Thyroid gland (tissue), 4 donors: ENCODE data around the gene RRAD. TPM values are rescaled to one million over a fixed set of nuclear protein-coding genes. Genes with fewer than 3 reads are reported as not detected.

Source experiments
- DNase-seq, 2 donors: peaks; one replicate each; pipeline ENCODE4 v3.0.0-alpha.2; 2019
- H3K27ac ChIP-seq, 3 donors: fragments of 200-600 bp; sonication (generic); 1 replicate in 2 of 3; 2 replicates in 1 of 3; pipeline ENCODE4 v1.5.1; 2016 to 2019; ENCODE audit warnings: mild to moderate bottlenecking in 1 of 3, moderate library complexity in 1 of 3
- H3K27me3 ChIP-seq: fragments of 200-600 bp; sonication (generic); one replicate; pipeline ENCODE4 v1.5.1; 2019
- H3K36me3 ChIP-seq, 2 donors: fragments of 200-600 bp; sonication (generic); one replicate each; pipeline ENCODE4 v1.5.1; 2016 to 2019
- H3K4me1 ChIP-seq, 2 donors: fragments of 200-600 bp; sonication (generic); one replicate each; pipeline ENCODE4 v1.5.1; 2017 to 2019
- H3K4me3 ChIP-seq, 3 donors: fragments of 200-600 bp; sonication (generic); replicated peaks in 1 of 3; 1 replicate in 2 of 3; 2 replicates in 1 of 3; pipeline ENCODE4 v1.5.1; 2016; ENCODE audit warnings: mild to moderate bottlenecking in 1 of 3
- H3K9me3 ChIP-seq: fragments of 200-600 bp; sonication (generic); one replicate; pipeline ENCODE4 v1.5.1; 2017
- POLR2A ChIP-seq, 2 donors: fragments of 450-650 bp; IDR thresholded peaks; one replicate each; pipeline ENCODE4 v1.6.1; 2017; ENCODE audit warnings: antibody characterized with exemption in 2 of 2, mild to moderate bottlenecking in 2 of 2, moderate library complexity in 1 of 2
- WGBS, 2 donors: methylation state at CpG; one replicate each; pipeline ENCODE4 v1.1.5; 2017; 5-methylcytosine and 5-hydroxymethylcytosine counted together
- intact Hi-C: fragments of 100-400 bp; cut with DNase I; formaldehyde crosslinking; loops from one replicate; pipeline ENCODE4 v1.15.1; 2023
- total RNA-seq, 4 donors: library from RNA; depleted of rRNA; stranded (reverse); fragments of >200 nt; gene quantifications; one replicate each; pipeline ENCODE4 v1.2.3, GENCODE V29; 2016
- TF ChIP-seq, protein P1 (sequence below), 6 experiments: fragments of 200-600 bp in 3 of 6; fragments of 450-650 bp in 3 of 6; sonication (generic) in 3 of 6; IDR thresholded peaks; one replicate each; pipeline ENCODE4 v1.5.1; 2016 to 2019; ENCODE audit warnings: antibody characterized with exemption in 6 of 6, mild to moderate bottlenecking in 2 of 6, inconsistent platforms in 1 of 6, moderate library complexity in 1 of 6

Gene RRAD
- total RNA-seq, 4 donors from 2014 or later: 6.1 to 15.6 (median 10.9) TPM

DNA sequence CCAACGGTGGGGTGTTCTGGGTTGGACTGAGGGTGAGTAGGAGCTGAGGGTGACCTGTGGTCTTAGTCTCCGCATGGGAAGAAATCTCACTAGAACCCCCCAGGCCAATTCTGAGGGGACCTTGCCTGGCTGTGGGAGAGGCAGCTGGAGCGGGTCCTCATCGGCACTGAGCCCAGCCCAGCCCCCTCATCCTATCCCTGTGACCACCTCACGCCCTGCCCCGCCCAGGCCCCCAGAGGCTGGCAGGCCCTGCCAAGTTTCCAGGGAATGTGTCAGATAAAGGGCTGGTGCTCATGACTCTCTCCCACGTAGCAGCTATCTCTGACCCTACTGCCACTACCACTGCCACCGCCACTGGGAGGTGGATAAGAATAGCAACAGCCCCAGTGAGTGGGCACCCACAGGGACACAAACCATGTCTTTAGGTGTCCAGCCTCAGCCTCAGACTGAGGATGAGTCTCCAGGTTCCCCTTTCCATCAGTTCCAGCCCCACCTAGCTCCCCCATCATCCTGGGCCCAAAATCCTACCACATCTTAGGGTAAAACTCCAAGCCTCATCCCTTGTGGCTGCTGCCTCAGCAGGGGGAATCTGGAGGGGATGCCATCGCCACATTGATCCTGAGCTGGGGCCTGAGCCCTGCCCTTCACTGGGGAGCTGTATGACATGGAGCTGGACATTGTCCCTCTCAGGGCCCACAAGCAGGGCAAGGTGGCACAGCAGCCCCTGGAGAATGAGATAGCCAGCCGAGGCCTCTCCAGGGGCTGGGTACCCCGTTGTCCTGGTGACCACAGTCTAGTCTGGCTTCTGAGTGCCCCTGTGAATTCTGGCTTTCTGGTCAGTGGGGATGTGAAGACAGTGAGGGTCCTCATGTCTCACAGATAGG is 21.5 kb downstream of the RRAD start:
- TF ChIP-seq POLR2A (IDR thresholded peaks at IDR 0.05): no peak
- TF ChIP-seq, protein P1, sequence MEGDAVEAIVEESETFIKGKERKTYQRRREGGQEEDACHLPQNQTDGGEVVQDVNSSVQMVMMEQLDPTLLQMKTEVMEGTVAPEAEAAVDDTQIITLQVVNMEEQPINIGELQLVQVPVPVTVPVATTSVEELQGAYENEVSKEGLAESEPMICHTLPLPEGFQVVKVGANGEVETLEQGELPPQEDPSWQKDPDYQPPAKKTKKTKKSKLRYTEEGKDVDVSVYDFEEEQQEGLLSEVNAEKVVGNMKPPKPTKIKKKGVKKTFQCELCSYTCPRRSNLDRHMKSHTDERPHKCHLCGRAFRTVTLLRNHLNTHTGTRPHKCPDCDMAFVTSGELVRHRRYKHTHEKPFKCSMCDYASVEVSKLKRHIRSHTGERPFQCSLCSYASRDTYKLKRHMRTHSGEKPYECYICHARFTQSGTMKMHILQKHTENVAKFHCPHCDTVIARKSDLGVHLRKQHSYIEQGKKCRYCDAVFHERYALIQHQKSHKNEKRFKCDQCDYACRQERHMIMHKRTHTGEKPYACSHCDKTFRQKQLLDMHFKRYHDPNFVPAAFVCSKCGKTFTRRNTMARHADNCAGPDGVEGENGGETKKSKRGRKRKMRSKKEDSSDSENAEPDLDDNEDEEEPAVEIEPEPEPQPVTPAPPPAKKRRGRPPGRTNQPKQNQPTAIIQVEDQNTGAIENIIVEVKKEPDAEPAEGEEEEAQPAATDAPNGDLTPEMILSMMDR (IDR thresholded peaks at IDR 0.05): no peak
- Histone ChIP-seq H3K27me3 (no peaks in the 10 kb centered on the region), H3K36me3 (no peaks in the 10 kb centered on the region), H3K4me1 (peaks cover 62 to 75% of the 10 kb centered on the region in 2 donors), H3K27ac (peak overlapping the region; percentile 67 to 98 (median 89)), H3K4me3 (no peak overlapping the region), H3K9me3 (no peaks in the 10 kb centered on the region)
- 79 to 87% methylated on average over 9 to 10 of the region's 11 CpGs for WGBS, 2 donors
- DNase-seq: no peak
- intact Hi-C loops: no loop called here

DNA sequence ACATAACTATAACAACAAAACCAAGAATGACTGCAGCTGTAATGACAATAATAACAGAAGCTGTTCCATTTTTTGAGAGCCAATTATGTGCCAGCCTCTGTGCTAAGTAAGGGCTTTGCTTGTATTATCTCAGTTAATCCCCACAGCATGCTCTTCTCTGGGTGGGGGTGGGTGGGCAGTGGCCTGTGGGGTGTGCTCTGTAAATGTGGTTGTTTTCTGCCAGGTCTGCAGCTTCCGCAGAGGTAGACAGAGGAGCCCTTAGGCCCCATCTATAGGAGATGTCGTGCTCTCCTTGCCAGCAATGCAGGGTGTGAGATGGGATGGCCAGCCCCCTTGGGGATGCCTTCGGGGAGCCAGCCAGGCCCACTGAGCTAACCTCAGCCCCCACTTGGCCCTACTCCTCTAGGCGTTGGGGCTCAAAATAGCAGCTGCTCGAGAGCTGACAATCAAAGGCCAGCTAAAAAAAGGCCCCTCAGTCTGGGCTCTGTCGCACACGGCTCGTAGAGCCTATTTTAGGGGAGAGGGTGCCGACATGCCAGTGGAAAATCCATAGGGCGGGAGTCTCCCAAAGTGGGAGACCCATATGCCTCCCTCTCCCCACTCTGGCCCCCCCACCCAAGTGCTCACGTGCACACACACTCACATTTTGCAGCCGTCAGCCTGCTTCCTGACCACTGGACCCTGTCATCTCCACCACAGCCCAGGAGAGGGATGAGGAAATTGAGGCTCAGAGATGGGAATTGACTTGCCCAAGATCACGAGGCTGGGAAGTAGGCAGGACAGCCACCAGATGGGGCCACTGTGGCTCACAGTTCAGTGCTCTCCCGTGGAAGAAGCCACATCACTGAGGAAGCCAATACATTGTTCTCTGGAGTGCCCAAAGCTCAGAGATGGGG is 22.4 kb downstream of the RRAD start:
- H3K4me1 ChIP-seq: peaks cover 69 to 84% of the 10 kb centered on the region in 2 donors
- no peak for DNase-seq
- H3K36me3 ChIP-seq: no peaks in the 10 kb centered on the region
- no peaks in the 10 kb centered on the region for H3K9me3 ChIP-seq
- peak overlapping the region; percentile 89 to 98 (median 96) for H3K27ac ChIP-seq
- intact Hi-C loops: no loop called here
- TF ChIP-seq POLR2A (IDR thresholded peaks at IDR 0.05): no peak
- TF ChIP-seq, protein P1 (IDR thresholded peaks at IDR 0.05): no peak
- no peaks in the 10 kb centered on the region for H3K27me3 ChIP-seq
- 74% methylated on average over 14 of the region's 14 CpGs for WGBS, 2 donors
- no peak overlapping the region for H3K4me3 ChIP-seq

DNA sequence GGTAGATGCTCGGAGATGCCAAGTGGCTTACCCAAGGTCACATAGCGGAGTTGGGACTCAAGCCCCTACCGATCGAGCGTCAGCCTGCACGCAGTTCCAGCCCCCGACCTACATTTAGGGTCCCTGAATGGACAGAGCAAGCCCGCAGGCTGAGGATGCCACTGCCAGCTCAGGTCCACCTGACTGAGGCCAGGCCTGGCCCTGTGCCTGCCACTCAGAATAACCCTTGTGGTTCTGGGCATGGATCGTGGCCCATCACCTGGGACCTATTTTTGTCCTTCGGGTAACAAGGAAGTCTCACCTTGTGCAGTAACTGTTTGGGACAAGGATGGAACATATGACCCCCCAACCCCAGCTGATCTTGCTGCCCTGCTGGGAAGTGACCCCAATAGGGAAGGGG is 23.7 kb downstream of the RRAD start:
- no peaks in the 10 kb centered on the region for H3K27me3 ChIP-seq

DNA sequence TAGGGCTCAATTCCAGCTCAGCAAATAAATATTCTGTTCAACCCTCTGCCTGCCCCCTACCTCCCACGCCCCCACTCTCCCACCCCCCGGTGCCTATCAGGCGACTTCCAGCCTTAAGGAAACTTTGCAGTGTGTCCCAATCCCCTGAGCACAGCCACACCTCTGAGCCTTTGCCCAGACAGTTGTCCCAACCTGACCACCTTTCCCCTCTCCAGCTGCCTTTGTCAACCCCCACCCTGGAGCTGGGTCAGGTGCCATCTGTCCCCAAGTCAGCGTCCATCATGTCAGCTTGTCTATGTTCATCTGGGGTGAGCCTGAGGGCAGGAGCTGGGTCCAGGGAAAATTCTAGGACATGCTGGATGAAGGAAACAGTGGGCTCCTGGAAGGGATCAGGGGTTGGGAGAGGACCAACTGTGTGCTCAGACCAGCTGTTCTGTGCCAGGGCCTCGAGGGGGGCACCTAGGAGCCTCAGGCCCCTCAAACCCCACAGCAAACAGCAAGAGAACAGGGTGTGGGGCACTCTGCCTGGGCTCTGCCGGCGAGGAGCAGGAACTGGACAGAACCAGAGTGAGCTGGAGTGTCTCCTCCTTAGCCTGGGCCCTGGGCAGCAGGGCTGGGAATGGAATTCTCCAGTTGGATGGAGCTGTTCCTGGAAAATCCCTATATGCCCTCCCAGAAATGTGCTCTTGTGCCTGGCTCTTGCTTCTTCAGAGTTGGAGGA is 24.5 kb downstream of the RRAD start:
- peak; percentile 79 to 84 for DNase-seq
- H3K4me3 ChIP-seq: no peak overlapping the region
- H3K36me3 ChIP-seq: no peaks in the 10 kb centered on the region
- intact Hi-C loops: no loop called here
- peaks cover 75 to 99% of the 10 kb centered on the region in 2 donors for H3K4me1 ChIP-seq
- H3K27me3 ChIP-seq: no peaks in the 10 kb centered on the region
- WGBS, 2 donors: 38 to 44% methylated on average over 4 to 7 of the region's 7 CpGs
- no peaks in the 10 kb centered on the region for H3K9me3 ChIP-seq
- TF ChIP-seq, protein P1 (IDR thresholded peaks at IDR 0.05): no peak
- TF ChIP-seq POLR2A (IDR thresholded peaks at IDR 0.05): peak in 1 of 2 donors; percentile 52
- H3K27ac ChIP-seq: peak overlapping the region; percentile 89 to 98 (median 96)

More for the DNA sequence above, 23.7 kb downstream of the RRAD start:
- 73 to 75% methylated on average over 9 to 10 of the region's 10 CpGs for WGBS, 2 donors
- TF ChIP-seq POLR2A (IDR thresholded peaks at IDR 0.05): no peak
- TF ChIP-seq, protein P1 (IDR thresholded peaks at IDR 0.05): no peak
- no peaks in the 10 kb centered on the region for H3K36me3 ChIP-seq
- peaks cover 79 to 97% of the 10 kb centered on the region in 2 donors for H3K4me1 ChIP-seq
- no peaks in the 10 kb centered on the region for H3K9me3 ChIP-seq
- no peak overlapping the region for H3K4me3 ChIP-seq
- H3K27ac ChIP-seq: peak overlapping the region; percentile 89 to 98 (median 96)
- DNase-seq: peak; percentile 87 to 89
- intact Hi-C loops: no loop called here
